Aortic smooth muscle cell (primary cell): ENCODE results near the gene PRR23B. TPM values are rescaled to one million over a fixed set of nuclear protein-coding genes. Genes with fewer than 3 reads are reported as not detected.

Experiments
- total RNA-seq: library from RNA; depleted of rRNA; stranded (reverse); fragments of >200 nt; gene quantifications from 2 replicates; pipeline ENCODE4 v1.2.3, GENCODE V29; 2014

PRR23B gene
- not detected in 2 replicates for total RNA-seq

GRCh38 chr3:139020868-139021234 lies at the start of gene PRR23B:
Gene PRR23B, minus strand, starts transcription at chr3:139020926. Its CDS starts 265 bp downstream, at chr3:139020661.

GRCh38 chr3:139044366-139045210 lies 23.9 kb upstream of the PRR23B start, which contains the start of gene PRR23C:
Gene PRR23C, minus strand, starts transcription at chr3:139044892. Its CDS starts 272 bp downstream, at chr3:139044620.

GRCh38 chr3:139006051-139006716 lies 14.5 kb downstream of the PRR23B start, which contains the start of gene PRR23A:
Gene PRR23A, minus strand, starts transcription at chr3:139006268. Its CDS starts 0 bp downstream, at chr3:139006268.

Other genes starting within 250 kb of the PRR23B start
- gene PIK3CB, start 186.0 kb downstream of the PRR23B start, total RNA-seq: 7.9 and 13.2 TPM in 2 replicates
- gene FOXL2, start 73.8 kb downstream of the PRR23B start, total RNA-seq: not detected in 2 replicates
- not detected in 2 replicates for gene FOXL2NB, start 73.7 kb downstream of the PRR23B start, total RNA-seq
- gene PRR23A, start 14.7 kb downstream of the PRR23B start, total RNA-seq: not detected in 2 replicates
- gene PRR23C, start 24.0 kb upstream of the PRR23B start, total RNA-seq: not detected in 2 replicates